Thoracic aorta (tissue), 2 donors: Measurements from ENCODE around the gene MAPK6. TPM values are rescaled to one million over a fixed set of nuclear protein-coding genes. Genes with fewer than 3 reads are reported as not detected.
"Not testable (repeated sequence)": the region's sequence is repeated elsewhere in the genome, so short reads cannot be mapped to it uniquely, and the experiment has no call there.

Experiments
- ATAC-seq: fragments of 150-250 bp; one replicate; pipeline ENCODE4 v1.8.0; 2017; ENCODE audit warnings: low read depth; ENCODE audit not compliant: insufficient number of reproducible peaks, low FRiP score
- DNase-seq: peaks from one replicate; pipeline ENCODE4 v3.0.0-alpha.2; 2020; ENCODE audit warnings: low spot score
- H3K27ac ChIP-seq, 2 donors: fragments of 200-600 bp; sonication (generic); 1 replicate in 1 of 2; 2 replicates in 1 of 2; pipeline ENCODE4 v1.5.1; 2016; ENCODE audit warnings: mild to moderate bottlenecking in 2 of 2, moderate library complexity in 2 of 2
- H3K27me3 ChIP-seq: fragments of 200-600 bp; sonication (generic); replicated peaks from 2 replicates; pipeline ENCODE4 v1.6.0; 2016; ENCODE audit warnings: mild to moderate bottlenecking; ENCODE audit not compliant: insufficient read depth
- H3K36me3 ChIP-seq: fragments of 200-600 bp; sonication (generic); one replicate; pipeline ENCODE4 v1.5.1; 2016
- H3K4me1 ChIP-seq, 2 donors: fragments of 200-600 bp; sonication (generic); 1 replicate in 1 of 2; 2 replicates in 1 of 2; pipeline versions ENCODE4 v1.5.1 to v1.6.0; 2016; ENCODE audit warnings: low read depth in 2 of 2, mild to moderate bottlenecking in 1 of 2; ENCODE audit not compliant: control insufficient read depth in 1 of 2
- H3K4me3 ChIP-seq: fragments of 200-600 bp; sonication (generic); 2 replicates; pipeline ENCODE4 v1.5.1; 2016; ENCODE audit warnings: mild to moderate bottlenecking
- H3K9me3 ChIP-seq: fragments of 200-600 bp; sonication (generic); 2 replicates; pipeline ENCODE4 v1.5.1; 2016
- total RNA-seq, 2 donors: library from RNA; depleted of rRNA; stranded (reverse); fragments of >200 nt; gene quantifications; one replicate each; pipeline versions ENCODE4 v1.1.0 to v1.2.3, GENCODE V29; 2016
- TF ChIP-seq, protein P1 (sequence below): fragments of 200-600 bp; sonication (generic); IDR thresholded peaks from one replicate; pipeline ENCODE4 v1.5.1; 2019; ENCODE audit warnings: antibody characterized with exemption

The MAPK6 gene
- total RNA-seq, 2 donors from 2014 or later = 11.2 to 24.8 TPM

GRCh38 chr15:52080031-52080430, 61.0 kb downstream of the MAPK6 start:
- H3K4me1 ChIP-seq = no peaks in the 10 kb centered on the region
- no peaks in the 10 kb centered on the region for H3K27me3 ChIP-seq
- TF ChIP-seq, protein P1, sequence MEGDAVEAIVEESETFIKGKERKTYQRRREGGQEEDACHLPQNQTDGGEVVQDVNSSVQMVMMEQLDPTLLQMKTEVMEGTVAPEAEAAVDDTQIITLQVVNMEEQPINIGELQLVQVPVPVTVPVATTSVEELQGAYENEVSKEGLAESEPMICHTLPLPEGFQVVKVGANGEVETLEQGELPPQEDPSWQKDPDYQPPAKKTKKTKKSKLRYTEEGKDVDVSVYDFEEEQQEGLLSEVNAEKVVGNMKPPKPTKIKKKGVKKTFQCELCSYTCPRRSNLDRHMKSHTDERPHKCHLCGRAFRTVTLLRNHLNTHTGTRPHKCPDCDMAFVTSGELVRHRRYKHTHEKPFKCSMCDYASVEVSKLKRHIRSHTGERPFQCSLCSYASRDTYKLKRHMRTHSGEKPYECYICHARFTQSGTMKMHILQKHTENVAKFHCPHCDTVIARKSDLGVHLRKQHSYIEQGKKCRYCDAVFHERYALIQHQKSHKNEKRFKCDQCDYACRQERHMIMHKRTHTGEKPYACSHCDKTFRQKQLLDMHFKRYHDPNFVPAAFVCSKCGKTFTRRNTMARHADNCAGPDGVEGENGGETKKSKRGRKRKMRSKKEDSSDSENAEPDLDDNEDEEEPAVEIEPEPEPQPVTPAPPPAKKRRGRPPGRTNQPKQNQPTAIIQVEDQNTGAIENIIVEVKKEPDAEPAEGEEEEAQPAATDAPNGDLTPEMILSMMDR = no peak
- H3K4me3 ChIP-seq = no peak overlapping the region
- no peaks in the 10 kb centered on the region for H3K36me3 ChIP-seq
- no peak overlapping the region for H3K27ac ChIP-seq
- no peaks in the 10 kb centered on the region for H3K9me3 ChIP-seq
- ATAC-seq (no peak), DNase-seq (no peak)

DNA sequence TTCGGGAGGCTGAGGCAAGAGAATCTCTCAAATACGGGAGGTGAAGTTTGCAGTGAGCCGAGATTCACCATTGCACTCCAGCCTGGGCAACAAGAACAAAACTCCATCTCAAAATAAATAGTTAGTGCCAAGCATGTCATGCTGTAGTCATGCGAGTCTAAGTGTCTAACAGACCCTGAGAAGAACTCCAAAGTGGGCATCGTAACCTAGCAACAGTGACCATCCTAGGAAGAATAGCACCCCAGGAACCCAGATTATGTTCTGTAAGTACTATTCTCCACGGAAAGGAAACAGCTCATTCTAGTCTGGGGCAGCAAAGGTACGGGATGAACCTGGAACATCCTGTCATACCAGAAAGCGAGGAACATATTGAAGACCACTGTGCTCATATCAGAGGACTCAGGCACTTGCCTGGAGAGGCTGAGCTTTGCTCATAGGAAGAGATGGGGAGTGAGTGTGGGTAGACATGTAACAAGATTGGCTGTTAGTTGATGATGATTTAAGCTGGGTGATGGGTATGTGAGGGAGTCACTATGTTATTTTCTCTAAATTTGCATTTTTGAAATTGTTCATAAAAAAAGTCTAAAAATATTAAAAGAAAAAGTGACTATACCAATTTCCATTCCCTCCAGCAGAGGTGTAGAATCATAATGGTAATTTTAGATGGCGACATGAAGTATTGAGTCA, 61.8 kb downstream of the MAPK6 start:
- Histone ChIP-seq H3K9me3 (no peaks in the 10 kb centered on the region), H3K4me3 (no peak overlapping the region), H3K27me3 (no peaks in the 10 kb centered on the region), H3K36me3 (no peaks in the 10 kb centered on the region), H3K27ac (no peak overlapping the region), H3K4me1 (no peaks in the 10 kb centered on the region)
- DNase-seq (no peak), ATAC-seq (no peak)
- TF ChIP-seq, protein P1 = no peak

GRCh38 chr15:52082197-52083036, 63.4 kb downstream of the MAPK6 start:
- no peaks in the 10 kb centered on the region for H3K27me3 ChIP-seq
- no peaks in the 10 kb centered on the region for H3K4me1 ChIP-seq
- H3K27ac ChIP-seq = no peak overlapping the region
- TF ChIP-seq, protein P1 = no peak
- no peaks in the 10 kb centered on the region for H3K36me3 ChIP-seq
- no peak for DNase-seq
- ATAC-seq = no peak
- H3K4me3 ChIP-seq = no peak overlapping the region
- peaks cover 8% of the 10 kb centered on the region for H3K9me3 ChIP-seq

- not testable (repeated sequence) for H3K9me3 ChIP-seq, H3K27me3 ChIP-seq
These were observed 64.0 kb downstream of the MAPK6 start for GRCh38 chr15:52083037-52083359.

DNA sequence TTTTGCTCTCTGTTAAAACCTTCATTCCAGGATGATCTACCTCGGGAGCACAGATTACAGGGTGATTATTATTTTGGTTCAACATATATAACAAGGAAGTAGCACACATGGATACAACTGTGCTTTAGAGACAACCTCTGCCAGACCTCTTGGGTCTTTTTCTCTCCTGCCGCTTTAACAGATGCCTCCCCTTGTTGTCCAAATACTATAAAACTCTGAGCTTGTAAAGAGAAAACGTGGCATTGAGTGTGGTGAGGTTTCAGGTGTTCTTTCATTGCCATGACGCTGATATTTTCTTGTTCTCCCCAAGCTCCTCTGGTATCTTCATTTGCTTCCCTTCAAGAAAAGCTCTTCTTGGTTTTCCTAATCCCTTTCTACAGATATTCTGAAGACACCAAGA, 64.6 kb downstream of the MAPK6 start:
- H3K4me1 ChIP-seq = no peaks in the 10 kb centered on the region
- TF ChIP-seq, protein P1 = no peak
- H3K27me3 ChIP-seq = no peaks in the 10 kb centered on the region
- no peak overlapping the region for H3K4me3 ChIP-seq
- no peak overlapping the region for H3K27ac ChIP-seq
- no peak for DNase-seq
- H3K9me3 ChIP-seq = peaks cover 8% of the 10 kb centered on the region
- ATAC-seq = no peak
- no peaks in the 10 kb centered on the region for H3K36me3 ChIP-seq

More at GRCh38 chr15:52083037-52083359, 64.0 kb downstream of the MAPK6 start:
- not testable (repeated sequence) for H3K27ac ChIP-seq, H3K4me3 ChIP-seq, H3K36me3 ChIP-seq, H3K4me1 ChIP-seq, ATAC-seq, DNase-seq
